ENCODE data around the gene DOCK1. TPM values are rescaled to one million over a fixed set of nuclear protein-coding genes. Genes with fewer than 3 reads are reported as not detected.

DOCK1 gene
- polyA plus RNA-seq, 1 donor from 2014 or later, result 2.7 TPM

DNA sequence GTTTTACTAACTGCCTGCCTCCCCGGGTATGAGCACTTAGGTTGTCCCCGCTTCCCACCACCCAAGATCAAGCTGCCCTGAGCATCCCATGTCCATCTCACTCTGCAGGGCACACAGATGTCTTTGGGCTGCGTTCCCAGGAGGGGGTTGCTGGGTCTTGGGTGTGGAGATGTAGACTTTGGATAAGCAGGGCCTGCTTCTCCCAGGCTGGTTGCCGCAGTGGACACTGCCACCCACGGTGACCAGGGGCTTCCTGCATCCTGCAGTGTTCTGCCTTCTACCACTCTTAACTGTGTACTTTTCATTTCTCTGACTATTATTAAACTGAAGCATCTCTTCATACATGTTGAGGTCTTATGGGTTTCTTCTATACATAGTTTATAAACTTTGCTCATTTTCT, 70.0 kb downstream of the DOCK1 start:
- Histone ChIP-seq H2AFZ (ENCODE audit: low read depth, low read length) (no peak overlapping the region), H3K4me3 (ENCODE audit: low read length) (no peak overlapping the region), H3K9me3 (ENCODE audit: low read length) (no peaks in the 10 kb centered on the region), H3K27ac (ENCODE audit: low read length) (no peak overlapping the region), H3K4me2 (ENCODE audit: low read length) (no peak overlapping the region), H3K27me3 (ENCODE audit: insufficient read depth, low read depth, low read length) (no peaks in the 10 kb centered on the region), H3F3A (ENCODE audit: insufficient read depth, low read length, poor library complexity, severe bottlenecking) (no peaks in the 10 kb centered on the region), H4K20me1 (ENCODE audit: insufficient read depth) (no peaks in the 10 kb centered on the region), H3K36me3 (ENCODE audit: insufficient read depth, low read length) (no peaks in the 10 kb centered on the region), H3K79me2 (replicated peaks; ENCODE audit: insufficient read depth, low read length) (no peaks in the 10 kb centered on the region), H3K9ac (ENCODE audit: low read length) (no peak overlapping the region), H3K9me2 (ENCODE audit: insufficient read depth, low read length) (no peaks in the 10 kb centered on the region)
- TF ChIP-seq EZH2 (IDR thresholded peaks at IDR 0.05; ENCODE audit: borderline replicate concordance, insufficient read depth, low read length, poor library complexity, severe bottlenecking) (no peak), MXI1 (conservative IDR thresholded peaks at IDR 0.05; ENCODE audit: poor library complexity, severe bottlenecking) (no peak), EP300 (conservative IDR thresholded peaks at IDR 0.05; ENCODE audit: poor library complexity, severe bottlenecking) (no peak), POLR2AphosphoS5 (IDR thresholded peaks at IDR 0.05) (no peak), TAF1 (IDR thresholded peaks at IDR 0.05; ENCODE audit: low read depth) (no peak), SMC3 (conservative IDR thresholded peaks at IDR 0.05; ENCODE audit: poor library complexity) (no peak)
- TF ChIP-seq, protein P1, sequence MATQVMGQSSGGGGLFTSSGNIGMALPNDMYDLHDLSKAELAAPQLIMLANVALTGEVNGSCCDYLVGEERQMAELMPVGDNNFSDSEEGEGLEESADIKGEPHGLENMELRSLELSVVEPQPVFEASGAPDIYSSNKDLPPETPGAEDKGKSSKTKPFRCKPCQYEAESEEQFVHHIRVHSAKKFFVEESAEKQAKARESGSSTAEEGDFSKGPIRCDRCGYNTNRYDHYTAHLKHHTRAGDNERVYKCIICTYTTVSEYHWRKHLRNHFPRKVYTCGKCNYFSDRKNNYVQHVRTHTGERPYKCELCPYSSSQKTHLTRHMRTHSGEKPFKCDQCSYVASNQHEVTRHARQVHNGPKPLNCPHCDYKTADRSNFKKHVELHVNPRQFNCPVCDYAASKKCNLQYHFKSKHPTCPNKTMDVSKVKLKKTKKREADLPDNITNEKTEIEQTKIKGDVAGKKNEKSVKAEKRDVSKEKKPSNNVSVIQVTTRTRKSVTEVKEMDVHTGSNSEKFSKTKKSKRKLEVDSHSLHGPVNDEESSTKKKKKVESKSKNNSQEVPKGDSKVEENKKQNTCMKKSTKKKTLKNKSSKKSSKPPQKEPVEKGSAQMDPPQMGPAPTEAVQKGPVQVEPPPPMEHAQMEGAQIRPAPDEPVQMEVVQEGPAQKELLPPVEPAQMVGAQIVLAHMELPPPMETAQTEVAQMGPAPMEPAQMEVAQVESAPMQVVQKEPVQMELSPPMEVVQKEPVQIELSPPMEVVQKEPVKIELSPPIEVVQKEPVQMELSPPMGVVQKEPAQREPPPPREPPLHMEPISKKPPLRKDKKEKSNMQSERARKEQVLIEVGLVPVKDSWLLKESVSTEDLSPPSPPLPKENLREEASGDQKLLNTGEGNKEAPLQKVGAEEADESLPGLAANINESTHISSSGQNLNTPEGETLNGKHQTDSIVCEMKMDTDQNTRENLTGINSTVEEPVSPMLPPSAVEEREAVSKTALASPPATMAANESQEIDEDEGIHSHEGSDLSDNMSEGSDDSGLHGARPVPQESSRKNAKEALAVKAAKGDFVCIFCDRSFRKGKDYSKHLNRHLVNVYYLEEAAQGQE (IDR thresholded peaks at IDR 0.05; ENCODE audit: borderline replicate concordance), result no peak
- TF ChIP-seq, protein P2, sequence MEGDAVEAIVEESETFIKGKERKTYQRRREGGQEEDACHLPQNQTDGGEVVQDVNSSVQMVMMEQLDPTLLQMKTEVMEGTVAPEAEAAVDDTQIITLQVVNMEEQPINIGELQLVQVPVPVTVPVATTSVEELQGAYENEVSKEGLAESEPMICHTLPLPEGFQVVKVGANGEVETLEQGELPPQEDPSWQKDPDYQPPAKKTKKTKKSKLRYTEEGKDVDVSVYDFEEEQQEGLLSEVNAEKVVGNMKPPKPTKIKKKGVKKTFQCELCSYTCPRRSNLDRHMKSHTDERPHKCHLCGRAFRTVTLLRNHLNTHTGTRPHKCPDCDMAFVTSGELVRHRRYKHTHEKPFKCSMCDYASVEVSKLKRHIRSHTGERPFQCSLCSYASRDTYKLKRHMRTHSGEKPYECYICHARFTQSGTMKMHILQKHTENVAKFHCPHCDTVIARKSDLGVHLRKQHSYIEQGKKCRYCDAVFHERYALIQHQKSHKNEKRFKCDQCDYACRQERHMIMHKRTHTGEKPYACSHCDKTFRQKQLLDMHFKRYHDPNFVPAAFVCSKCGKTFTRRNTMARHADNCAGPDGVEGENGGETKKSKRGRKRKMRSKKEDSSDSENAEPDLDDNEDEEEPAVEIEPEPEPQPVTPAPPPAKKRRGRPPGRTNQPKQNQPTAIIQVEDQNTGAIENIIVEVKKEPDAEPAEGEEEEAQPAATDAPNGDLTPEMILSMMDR (IDR thresholded peaks at IDR 0.05; ENCODE audit: poor library complexity, severe bottlenecking), result no peak

DNA sequence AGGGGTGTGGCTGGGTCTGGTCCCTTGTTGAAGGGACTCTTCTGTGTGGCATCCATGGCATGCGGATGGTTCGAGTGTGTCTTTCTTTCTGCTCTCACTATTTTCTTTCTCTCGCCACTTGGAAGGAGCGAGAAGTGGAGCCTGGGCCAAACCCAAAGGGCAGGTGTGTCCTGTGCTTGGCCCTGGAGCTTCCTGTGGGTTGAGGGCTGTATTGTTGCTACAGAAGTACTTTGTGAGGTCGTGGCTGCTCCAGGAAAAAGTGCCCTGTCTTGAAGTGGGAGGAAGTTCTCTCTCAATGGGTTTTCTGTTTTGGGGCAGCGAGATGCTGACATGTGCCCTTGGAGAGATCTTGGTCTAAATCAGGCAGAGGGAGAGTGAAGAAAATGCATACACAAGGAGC, 72.0 kb downstream of the DOCK1 start:
- H3K9me2 ChIP-seq (ENCODE audit: insufficient read depth, low read length), result no peaks in the 10 kb centered on the region
- H3K9ac ChIP-seq (ENCODE audit: low read length), result no peak overlapping the region
- no peaks in the 10 kb centered on the region for H3K27me3 ChIP-seq (ENCODE audit: insufficient read depth, low read depth, low read length)
- H3K36me3 ChIP-seq (ENCODE audit: insufficient read depth, low read length), result no peaks in the 10 kb centered on the region
- H3K4me3 ChIP-seq (ENCODE audit: low read length), result no peak overlapping the region
- no peaks in the 10 kb centered on the region for H3K9me3 ChIP-seq (ENCODE audit: low read length)
- no peak overlapping the region for H2AFZ ChIP-seq (ENCODE audit: low read depth, low read length)
- no peak overlapping the region for H3K27ac ChIP-seq (ENCODE audit: low read length)
- no peaks in the 10 kb centered on the region for H4K20me1 ChIP-seq (ENCODE audit: insufficient read depth)
- no peaks in the 10 kb centered on the region for H3F3A ChIP-seq (ENCODE audit: insufficient read depth, low read length, poor library complexity, severe bottlenecking)
- H3K79me2 ChIP-seq (replicated peaks; ENCODE audit: insufficient read depth, low read length), result no peaks in the 10 kb centered on the region
- no peak overlapping the region for H3K4me2 ChIP-seq (ENCODE audit: low read length)
- TF ChIP-seq, protein P2 (IDR thresholded peaks at IDR 0.05; ENCODE audit: poor library complexity, severe bottlenecking), result no peak
- no peak for TF ChIP-seq POLR2AphosphoS5 (IDR thresholded peaks at IDR 0.05)
- no peak for TF ChIP-seq MXI1 (conservative IDR thresholded peaks at IDR 0.05; ENCODE audit: poor library complexity, severe bottlenecking)
- TF ChIP-seq EP300 (conservative IDR thresholded peaks at IDR 0.05; ENCODE audit: poor library complexity, severe bottlenecking), result no peak
- no peak for TF ChIP-seq EZH2 (IDR thresholded peaks at IDR 0.05; ENCODE audit: borderline replicate concordance, insufficient read depth, low read length, poor library complexity, severe bottlenecking)
- no peak for TF ChIP-seq TAF1 (IDR thresholded peaks at IDR 0.05; ENCODE audit: low read depth)
- TF ChIP-seq RAD21 (conservative IDR thresholded peaks at IDR 0.05), result no peak
- no peak for TF ChIP-seq SMC3 (conservative IDR thresholded peaks at IDR 0.05; ENCODE audit: poor library complexity)
- TF ChIP-seq, protein P1 (IDR thresholded peaks at IDR 0.05; ENCODE audit: borderline replicate concordance), result no peak

Data from neural cell (in vitro differentiated cells).